ENCODE results near the gene PSTK. TPM values are rescaled to one million over a fixed set of nuclear protein-coding genes. Genes with fewer than 3 reads are reported as not detected.
A peak's percentile ranks its signal among the peaks of the same experiment; 100 is the strongest.

The PSTK gene
- total and polyA plus RNA-seq, 9 of the 15 experiments (the other 6 are each of a cell fraction or from before 2014, with no cell fraction given): 13.2 to 49.7 (median 18.9) TPM

GRCh38 chr10:122939133-122939855, 40.9 kb upstream of the PSTK start:
- ChIA-PET POLR2A (interaction anchor here (0.9 to 1.2 kb wide), 2 partner anchors 11 to 14 kb away, joined by 3 read pairs; partner anchors contain the start of gene C10orf88), CTCF (ENCODE audit: low intra/inter-chr PET ratio) (no interaction called here)
- H3K9me1 ChIP-seq (ENCODE audit: control insufficient read depth, insufficient read depth, low read length): no peaks in the 10 kb centered on the region
- no peak for DNase-seq (ENCODE audit: extremely low read depth in 1 of 4, low spot score in 3 of 4)
- ATAC-seq: no peak
- H3K4me3 ChIP-seq: no peak overlapping the region
- WGBS (ENCODE audit: insufficient coverage, low coverage, missing lambda C conversion rate): no CpG with 5 or more reads among the region's 1 CpG
- in situ Hi-C loops (cut with MboI): no loop called here
- intact Hi-C loops (cut with micrococcal nuclease): no loop called here
- H3K27ac ChIP-seq (ENCODE audit: extremely low read depth, low read depth, low read length): peak overlapping the region; percentile 12; the same call in 1 of the 3 replicates
- H4K20me1 ChIP-seq (replicated peaks; ENCODE audit: control insufficient read depth, insufficient read depth, low read length): no peaks in the 10 kb centered on the region
- no peaks in the 10 kb centered on the region for H3K27me3 ChIP-seq (ENCODE audit: control insufficient read depth in 2 of 2, insufficient read depth in 2 of 2, low read length in 2 of 2)
- H3K9me3 ChIP-seq (replicated peaks; ENCODE audit: control insufficient read depth, insufficient read depth, low read depth, low read length): no peaks in the 10 kb centered on the region
- H3K79me2 ChIP-seq (ENCODE audit: control insufficient read depth, insufficient read depth, low read length): no peaks in the 10 kb centered on the region
- peak overlapping the region in 1 of 2 experiments; percentile 9; a peak in 1 of 4 replicates for H3K9ac ChIP-seq (ENCODE audit: insufficient read depth in 1 of 2, low read depth in 2 of 2, low read length in 2 of 2)
- peaks cover 40% of the 10 kb centered on the region for H3K36me3 ChIP-seq (ENCODE audit: control insufficient read depth, insufficient read depth, low read length)
- peaks cover 0 to 5% of the 10 kb centered on the region in 2 experiments; a peak in 2 of 5 replicates for H3K4me1 ChIP-seq (replicated peaks in 1 of 2; ENCODE audit: control insufficient read depth in 2 of 2, insufficient read depth in 2 of 2, low read length in 2 of 2)
- BruUV-seq (replicated peaks): no TSS peak
- no peak overlapping the region for H2AFZ ChIP-seq (ENCODE audit: low read depth, low read length)
- FAIRE-seq: no peak
- H3K4me2 ChIP-seq (ENCODE audit: insufficient read depth, low read length): no peak overlapping the region
- TF ChIP-seq ZNF512 (tag; IDR thresholded peaks at IDR 0.05): peak; percentile 90
- no peak for TF ChIP-seq TRIM24 (IDR thresholded peaks at IDR 0.05)

All from K562 (cell line).